ENCODE measurements around the gene GMPS. TPM values are rescaled to one million over a fixed set of nuclear protein-coding genes. Genes with fewer than 3 reads are reported as not detected.

GMPS gene
- total and polyA plus RNA-seq, 2 of the 4 experiments (the other 2 are of a cell fraction): 33.9 to 52.5 TPM

DNA sequence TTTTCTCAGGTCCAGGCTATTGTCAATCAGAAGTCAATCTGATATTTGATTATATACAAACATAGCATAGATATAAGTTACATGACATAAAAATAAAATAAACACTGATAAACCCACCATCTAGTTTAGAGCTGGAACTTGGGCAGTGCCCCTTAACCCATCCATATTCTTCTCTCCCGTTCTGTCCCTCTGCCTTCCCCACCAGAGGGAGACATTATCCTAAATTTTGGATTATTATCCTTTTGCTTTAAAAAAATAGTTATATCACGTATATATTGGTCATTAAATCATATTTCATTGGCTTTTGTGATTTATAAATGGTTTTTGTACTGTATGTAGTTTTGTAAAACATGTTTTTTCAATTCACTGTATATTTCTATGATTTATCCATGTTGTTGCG lies 107.9 kb downstream of the GMPS start:
- Histone ChIP-seq H2BK20ac (ENCODE audit: low read depth, low read length) (no peak overlapping the region), H3K9ac (ENCODE audit: low read depth, low read length) (no peak overlapping the region), H3K18ac (ENCODE audit: low read depth, low read length) (no peak overlapping the region), H4K91ac (ENCODE audit: insufficient read depth, low read depth, low read length) (no peak overlapping the region), H4K8ac (ENCODE audit: low read depth in 2 of 2, low read length in 2 of 2) (no peak overlapping the region), H2AK5ac (ENCODE audit: low read depth, low read length) (no peak overlapping the region), H3K4me2 (ENCODE audit: low read depth, low read length) (no peak overlapping the region), H4K20me1 (ENCODE audit: insufficient read depth, low read length) (no peaks in the 10 kb centered on the region), H3K9me1 (ENCODE audit: insufficient read depth, low read length) (no peaks in the 10 kb centered on the region), H2BK15ac (ENCODE audit: low read depth, low read length) (no peak overlapping the region), H3K27ac (ENCODE audit: insufficient read depth, low read length) (no peak overlapping the region), H3K27me3 (ENCODE audit: control insufficient read depth, insufficient read depth, low read length) (no peaks in the 10 kb centered on the region), H3K36me3 (ENCODE audit: control insufficient read depth, insufficient read depth, low read length) (no peaks in the 10 kb centered on the region), H3K56ac (ENCODE audit: extremely low read depth, insufficient read depth, low read length) (no peak overlapping the region), H3K14ac (replicated peaks; ENCODE audit: low read depth, low read length) (no peak overlapping the region), H2AK9ac (replicated peaks; ENCODE audit: low read depth, low read length, poor library complexity) (no peak overlapping the region), H2BK5ac (ENCODE audit: low read depth, low read length, poor library complexity, severe bottlenecking) (no peak overlapping the region), H3K9me3 (ENCODE audit: control insufficient read depth, insufficient read depth, low read length) (no peaks in the 10 kb centered on the region), H4K5ac (ENCODE audit: low read depth, low read length) (no peak overlapping the region), H3K4me3 (ENCODE audit: insufficient read depth, low read depth, low read length) (no peak overlapping the region), H3K4me1 (ENCODE audit: control insufficient read depth, insufficient read depth, low read length) (no peaks in the 10 kb centered on the region), H2AFZ (replicated peaks; ENCODE audit: low read length, poor library complexity) (no peak overlapping the region), H2BK120ac (ENCODE audit: low read depth, low read length) (no peak overlapping the region), H3K4ac (ENCODE audit: low read depth, low read length) (no peak overlapping the region), H3K23ac (ENCODE audit: low read depth, low read length) (no peak overlapping the region), H3K79me1 (ENCODE audit: low read depth in 1 of 2, low read length in 2 of 2) (no peaks in the 10 kb centered on the region)
- no CpG with 5 or more reads among the region's 3 CpGs for WGBS, 2 experiments (ENCODE audit: extremely low coverage in 2 of 2, insufficient read length in 1 of 2)
- TF ChIP-seq FOS (IDR thresholded peaks at IDR 0.05; ENCODE audit: low read depth, low read length): no peak
- TF ChIP-seq, protein P1, sequence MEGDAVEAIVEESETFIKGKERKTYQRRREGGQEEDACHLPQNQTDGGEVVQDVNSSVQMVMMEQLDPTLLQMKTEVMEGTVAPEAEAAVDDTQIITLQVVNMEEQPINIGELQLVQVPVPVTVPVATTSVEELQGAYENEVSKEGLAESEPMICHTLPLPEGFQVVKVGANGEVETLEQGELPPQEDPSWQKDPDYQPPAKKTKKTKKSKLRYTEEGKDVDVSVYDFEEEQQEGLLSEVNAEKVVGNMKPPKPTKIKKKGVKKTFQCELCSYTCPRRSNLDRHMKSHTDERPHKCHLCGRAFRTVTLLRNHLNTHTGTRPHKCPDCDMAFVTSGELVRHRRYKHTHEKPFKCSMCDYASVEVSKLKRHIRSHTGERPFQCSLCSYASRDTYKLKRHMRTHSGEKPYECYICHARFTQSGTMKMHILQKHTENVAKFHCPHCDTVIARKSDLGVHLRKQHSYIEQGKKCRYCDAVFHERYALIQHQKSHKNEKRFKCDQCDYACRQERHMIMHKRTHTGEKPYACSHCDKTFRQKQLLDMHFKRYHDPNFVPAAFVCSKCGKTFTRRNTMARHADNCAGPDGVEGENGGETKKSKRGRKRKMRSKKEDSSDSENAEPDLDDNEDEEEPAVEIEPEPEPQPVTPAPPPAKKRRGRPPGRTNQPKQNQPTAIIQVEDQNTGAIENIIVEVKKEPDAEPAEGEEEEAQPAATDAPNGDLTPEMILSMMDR (conservative IDR thresholded peaks at IDR 0.05; ENCODE audit: low read depth, low read length): 0 out of 2 replicates have a peak, but pooled peaks have one; percentile 28
- ATAC-seq (ENCODE audit: low read depth): no peak
- dilution Hi-C loops (cut with HindIII; ENCODE audit: low sequenced_read_pairs, unreplicated experiment) (no loop called here), in situ Hi-C loops (cut with MboI; ENCODE audit: low sequenced_read_pairs) (loop anchor here (25.0 kb wide), 1 partner anchor 1159 kb away; no protein-coding TSS in a partner anchor), intact Hi-C loops (cut with micrococcal nuclease) (no loop called here)
- ChIA-PET CTCF (no interaction called here), POLR2A (ENCODE audit: unreplicated experiment) (no interaction called here)
- BruUV-seq (replicated peaks): no TSS peak
- DNase-seq: no peak
